Measurements from ENCODE around the gene S100A4.

S100A4 gene

GRCh38 chr1:153513023-153513422, 32.6 kb downstream of the S100A4 start:
- DNase-seq (ENCODE audit: low read depth in 4 of 4, low spot score in 1 of 4) = no peak

- peak; percentile 72 to 78 (median 74) for DNase-seq (ENCODE audit: low read depth in 4 of 4, low spot score in 1 of 4)
These were observed 34.6 kb downstream of the S100A4 start for GRCh38 chr1:153510984-153511410.

- peak; percentile 51 to 60 (median 58) for DNase-seq (ENCODE audit: low read depth in 4 of 4, low spot score in 1 of 4)
These were observed 35.8 kb downstream of the S100A4 start for GRCh38 chr1:153509729-153510354.

- no peak for DNase-seq (ENCODE audit: low read depth in 4 of 4, low spot score in 1 of 4)
These were observed 36.6 kb downstream of the S100A4 start for GRCh38 chr1:153509036-153509435.

- no peak for DNase-seq (ENCODE audit: low read depth in 4 of 4, low spot score in 1 of 4)
These were observed 37.6 kb downstream of the S100A4 start for GRCh38 chr1:153507926-153508583.

GRCh38 chr1:153506831-153507413, 38.7 kb downstream of the S100A4 start:
- DNase-seq (ENCODE audit: low read depth in 4 of 4, low spot score in 1 of 4) = no peak

GRCh38 chr1:153506386-153506785, 39.2 kb downstream of the S100A4 start:
- no peak for DNase-seq (ENCODE audit: low read depth in 4 of 4, low spot score in 1 of 4)

GRCh38 chr1:153505576-153505975, 40.0 kb downstream of the S100A4 start:
- DNase-seq (ENCODE audit: low read depth in 4 of 4, low spot score in 1 of 4) = no peak

- DNase-seq (ENCODE audit: low read depth in 4 of 4, low spot score in 1 of 4) = no peak
These were observed 41.8 kb downstream of the S100A4 start for GRCh38 chr1:153503766-153504165.

GRCh38 chr1:153498746-153499145, 46.9 kb downstream of the S100A4 start:
- no peak for DNase-seq (ENCODE audit: low read depth in 4 of 4, low spot score in 1 of 4)

- DNase-seq (ENCODE audit: low read depth in 4 of 4, low spot score in 1 of 4) = no peak
These were observed 50.1 kb downstream of the S100A4 start for GRCh38 chr1:153495536-153495935.

- DNase-seq (ENCODE audit: low read depth in 4 of 4, low spot score in 1 of 4) = peak; percentile 73 to 76 (median 74)
These were observed 50.5 kb downstream of the S100A4 start for GRCh38 chr1:153494976-153495535.
